Stimulated activated CD4-positive, alpha-beta T cell treated with anti-CD3 and anti-CD28 coated beads, Interleukin-12 subunit alpha, Interleukin-12 subunit beta, amount 100 ng/mL, for 24 hours (primary cell): ENCODE data around the gene DISP3.

ENCODE experiments used
- DNase-seq, 2 experiments: peaks; one replicate each; pipeline ENCODE4 v3.0.0-alpha.2; 2020; ENCODE audit warnings: low read depth in 2 of 2

Gene DISP3

GRCh38 chr1:11461531-11462137 is 17.3 kb upstream of the DISP3 start:
- DNase-seq, result no peak

- no peak for DNase-seq
Measured at GRCh38 chr1:11462224-11462923, 16.6 kb upstream of the DISP3 start.

DNA sequence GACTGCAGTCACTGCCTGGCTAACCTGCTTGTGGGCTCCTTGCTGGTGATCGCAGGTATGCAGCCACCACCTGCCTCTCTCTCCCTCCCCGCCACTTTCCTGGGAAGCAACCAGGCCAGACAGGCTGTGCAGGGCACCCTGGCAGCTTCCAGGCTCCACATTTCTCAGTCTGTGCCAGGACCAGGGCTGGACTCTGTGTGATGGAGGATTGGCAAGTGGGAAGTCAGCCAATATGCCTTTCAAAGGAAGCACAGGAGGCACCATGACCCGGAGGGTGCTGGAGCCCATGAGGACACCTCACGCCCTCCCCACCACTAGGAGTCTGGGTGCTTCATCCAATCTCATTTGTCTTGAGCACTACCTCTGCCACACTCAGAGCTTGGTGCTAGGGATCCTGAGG is 15.8 kb upstream of the DISP3 start:
- no peak for DNase-seq

DNA sequence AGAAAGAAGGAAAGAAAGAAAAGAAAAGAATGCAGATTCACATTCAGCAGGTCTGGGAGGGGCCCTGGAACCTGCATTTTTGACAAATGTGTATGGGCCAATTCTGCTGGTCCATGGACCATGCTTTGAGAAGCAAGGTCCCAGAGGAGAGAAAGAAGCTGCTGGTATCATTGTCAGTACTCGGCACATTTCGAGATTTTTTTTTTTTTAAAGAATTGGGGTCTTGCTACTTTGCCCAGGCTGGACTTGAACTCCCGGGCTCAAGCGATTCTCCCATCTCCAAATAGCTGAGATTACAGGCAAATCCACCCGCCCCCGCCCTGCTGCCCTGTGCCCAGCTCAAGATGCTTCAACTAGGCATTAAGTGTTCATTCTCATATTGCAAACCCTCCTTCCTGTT is 13.6 kb upstream of the DISP3 start:
- DNase-seq, result no peak

DNA sequence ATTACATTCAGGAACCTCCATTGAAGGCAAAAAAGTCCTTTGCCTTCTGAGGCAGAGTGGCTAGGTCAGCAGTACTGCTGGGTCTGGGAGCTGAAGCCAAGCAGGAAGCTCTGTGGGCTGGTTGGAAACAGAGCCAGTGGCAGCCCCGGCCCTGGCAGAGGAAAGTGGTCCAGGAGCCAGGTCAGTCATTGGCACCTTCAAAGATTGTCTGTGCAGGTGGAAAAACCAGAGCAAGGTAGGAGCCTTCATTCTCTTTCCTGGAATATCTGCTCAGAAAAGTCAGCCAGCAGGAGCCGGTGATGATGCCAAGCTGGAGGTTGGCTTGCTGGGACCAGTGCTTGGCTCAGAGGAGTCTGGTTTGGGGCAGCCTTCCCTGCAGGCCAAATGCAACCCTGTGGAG is 12.5 kb upstream of the DISP3 start:
- no peak for DNase-seq

DNA sequence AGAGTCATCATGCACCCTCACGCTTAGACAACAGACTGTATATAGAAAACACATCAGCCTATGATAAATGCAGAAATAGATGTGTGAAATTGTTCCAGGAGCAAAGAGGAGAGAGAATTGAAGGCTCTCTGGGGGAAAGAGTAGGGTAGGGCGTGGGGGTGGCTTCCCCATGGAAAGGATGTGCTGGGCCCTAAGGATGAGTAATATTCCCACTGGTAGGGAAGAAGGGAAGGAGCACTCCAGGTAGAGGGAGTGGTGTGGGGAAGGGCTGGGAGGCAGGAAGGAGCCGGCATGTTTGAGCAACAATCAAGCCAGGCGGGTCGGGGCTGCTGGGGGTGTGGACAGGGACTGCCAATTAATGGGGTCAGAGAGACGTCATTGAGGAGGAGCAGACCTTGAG is 10.1 kb upstream of the DISP3 start:
- DNase-seq, result no peak

DNA sequence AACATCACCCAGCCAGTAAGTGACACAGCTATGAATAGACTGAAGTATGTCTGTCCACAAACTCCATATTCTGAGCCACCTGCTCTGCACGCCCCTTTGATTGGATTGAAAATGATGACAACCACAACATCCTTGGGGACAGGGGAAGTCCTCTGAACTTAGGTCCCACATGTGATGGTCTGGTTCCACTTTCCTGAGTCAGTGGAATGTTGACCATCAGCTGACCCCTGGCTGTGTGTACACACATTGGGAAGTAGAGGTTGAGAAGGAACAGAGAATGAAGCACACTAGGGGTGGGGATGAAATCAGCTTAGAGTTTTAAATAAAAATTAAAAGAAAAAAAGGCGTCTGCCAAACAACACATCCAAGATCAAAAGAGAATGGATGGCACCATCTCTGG is 8.0 kb upstream of the DISP3 start:
- DNase-seq, result no peak

GRCh38 chr1:11471473-11471872 is 7.5 kb upstream of the DISP3 start:
- DNase-seq, result no peak

- no peak for DNase-seq
Measured at GRCh38 chr1:11472284-11472683, 6.7 kb upstream of the DISP3 start.

GRCh38 chr1:11472741-11473140 is 6.2 kb upstream of the DISP3 start:
- no peak for DNase-seq

GRCh38 chr1:11473491-11474034 is 5.4 kb upstream of the DISP3 start:
- DNase-seq, result no peak

DNA sequence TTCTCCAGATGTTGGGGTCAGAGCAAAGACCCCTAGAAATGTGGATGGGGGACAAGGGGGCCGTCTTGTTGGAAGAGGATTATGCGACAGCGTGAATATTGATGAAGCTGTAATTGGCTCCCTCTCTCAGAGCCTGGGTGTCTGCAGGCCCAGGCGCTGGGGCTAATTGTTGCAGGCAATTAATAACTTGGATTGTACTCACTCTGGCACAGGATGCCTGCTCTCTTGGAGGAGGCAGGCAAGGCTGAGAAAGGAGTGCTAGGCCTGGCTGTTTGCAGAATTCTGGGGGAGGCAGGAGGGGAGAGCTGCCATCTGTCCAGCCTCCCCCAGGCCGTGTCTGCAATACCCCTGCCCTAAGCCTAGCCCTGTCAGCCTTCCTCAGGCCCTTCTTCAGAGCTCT is 4.1 kb upstream of the DISP3 start:
- no peak for DNase-seq

DNA sequence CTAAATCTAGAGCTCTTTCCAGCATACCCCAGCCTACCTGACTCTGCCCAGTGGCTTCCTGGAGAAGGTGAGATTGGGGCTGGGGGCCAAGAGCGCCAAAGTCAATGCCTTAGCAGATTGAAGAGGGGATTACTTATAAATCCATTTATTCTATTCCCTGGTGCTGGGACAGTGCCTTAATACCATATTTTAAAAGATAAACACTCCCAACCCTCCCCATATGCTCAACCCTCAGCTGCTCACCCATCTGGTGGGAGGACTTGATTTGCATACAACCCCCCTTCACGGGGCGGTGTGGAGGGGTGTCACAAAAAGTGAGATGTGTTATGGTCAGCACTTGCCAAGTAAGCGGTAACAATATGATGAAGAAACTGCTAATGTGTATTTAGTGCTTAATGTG is 3.2 kb upstream of the DISP3 start:
- no peak for DNase-seq

GRCh38 chr1:11479375-11479979 is 522 bp downstream of the DISP3 start:
- no peak for DNase-seq

GRCh38 chr1:11481019-11481418 is 2.1 kb downstream of the DISP3 start:
- DNase-seq, result no peak

GRCh38 chr1:11482198-11482597 is 3.2 kb downstream of the DISP3 start:
- no peak for DNase-seq

GRCh38 chr1:11482701-11483479 is 3.9 kb downstream of the DISP3 start:
- DNase-seq, result no peak

GRCh38 chr1:11483581-11484320 is 4.8 kb downstream of the DISP3 start:
- no peak for DNase-seq

DNA sequence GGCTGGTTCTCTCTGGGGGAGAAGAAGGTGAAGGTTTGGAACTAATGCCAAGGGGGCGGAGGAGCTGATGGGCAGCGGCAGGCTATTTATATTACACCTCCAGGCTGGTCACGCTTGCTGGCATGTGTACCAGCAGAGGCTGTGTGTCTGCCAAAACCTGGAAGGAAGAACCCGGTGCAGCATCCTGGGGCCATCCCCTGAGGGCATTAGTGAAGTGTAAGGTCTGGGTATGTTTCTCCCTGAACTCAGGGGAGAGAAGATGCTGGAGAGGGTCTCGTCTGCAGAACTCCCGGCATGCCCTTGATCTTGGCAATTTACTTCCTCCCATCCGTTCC is 5.3 kb downstream of the DISP3 start:
- no peak for DNase-seq

GRCh38 chr1:11485191-11485590 is 6.2 kb downstream of the DISP3 start:
- DNase-seq, result no peak

DNA sequence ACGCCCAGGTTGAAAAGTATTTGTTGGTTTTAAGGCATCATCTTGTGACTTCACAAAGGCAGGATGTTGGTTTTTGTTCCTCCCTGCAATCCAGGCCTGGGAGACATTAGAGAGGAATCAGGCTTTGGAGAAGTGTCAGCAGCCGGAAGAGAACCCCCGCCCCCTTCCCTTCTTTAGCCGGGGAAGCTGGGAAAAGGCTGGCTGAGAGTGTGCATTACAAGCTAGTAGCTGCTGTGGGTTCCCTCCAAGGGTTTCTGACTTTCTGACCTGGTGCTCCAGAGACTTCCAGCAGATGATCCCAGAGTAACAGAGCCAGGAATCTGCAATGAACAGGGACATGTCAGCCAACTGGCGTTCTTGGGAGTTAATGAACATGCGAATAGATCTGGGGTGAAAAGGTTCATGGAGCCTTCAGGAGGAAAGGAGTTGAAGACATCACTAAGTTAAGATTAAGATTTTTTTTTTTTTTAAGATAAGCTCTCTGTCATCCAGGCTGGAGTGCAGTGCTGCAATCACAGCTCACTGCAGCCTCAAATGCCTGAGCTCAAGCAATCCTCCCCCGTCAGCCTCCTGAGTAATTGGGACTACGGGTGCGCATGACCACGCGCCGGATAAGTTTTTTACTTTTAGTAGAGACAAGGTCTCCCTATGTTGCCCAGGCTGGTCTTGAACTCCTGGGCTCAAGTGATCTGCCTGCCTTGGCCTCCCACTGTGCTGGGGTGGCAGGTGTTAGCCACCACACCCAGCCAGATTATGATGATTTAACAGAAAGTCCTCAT is 7.5 kb downstream of the DISP3 start:
- no peak for DNase-seq
